Transverse colon (tissue), 4 donors: ENCODE results near the gene RSAD1.

Source experiments
- CTCF ChIP-seq, 5 experiments: fragments of 200-600 bp in 3 of 5; fragments of 450-650 bp in 2 of 5; sonication (generic) in 3 of 5; IDR thresholded peaks; 1 replicate in 2 of 5; 2 replicates in 3 of 5; pipeline ENCODE4 v1.5.1; 2016 to 2017; ENCODE audit warnings: antibody characterized with exemption in 5 of 5, inconsistent platforms in 3 of 5, mild to moderate bottlenecking in 2 of 5, moderate library complexity in 1 of 5
- POLR2A ChIP-seq: fragments of 450-650 bp; IDR thresholded peaks from one replicate; pipeline ENCODE4 v1.6.1; 2016; ENCODE audit warnings: antibody characterized with exemption, mild to moderate bottlenecking, moderate library complexity
- POLR2AphosphoS5 ChIP-seq, 3 donors: sonication (generic); formaldehyde crosslinking; IDR thresholded peaks; one replicate each; pipeline ENCODE4 v1.6.1; 2016; ENCODE audit warnings: antibody characterized with exemption in 3 of 3

- TF ChIP-seq CTCF (IDR thresholded peaks at IDR 0.05) (no peak), POLR2A (no peak), POLR2AphosphoS5 (IDR thresholded peaks at IDR 0.05) (no peak)
Observed at GRCh38 chr17:50522766-50523165, 44.1 kb downstream of the RSAD1 start.
